ENCODE results near the gene CFAP20DC.
"Not testable (repeated sequence)": the region's sequence is repeated elsewhere in the genome, so short reads cannot be mapped to it uniquely, and the experiment has no call there.

The CFAP20DC gene

DNA sequence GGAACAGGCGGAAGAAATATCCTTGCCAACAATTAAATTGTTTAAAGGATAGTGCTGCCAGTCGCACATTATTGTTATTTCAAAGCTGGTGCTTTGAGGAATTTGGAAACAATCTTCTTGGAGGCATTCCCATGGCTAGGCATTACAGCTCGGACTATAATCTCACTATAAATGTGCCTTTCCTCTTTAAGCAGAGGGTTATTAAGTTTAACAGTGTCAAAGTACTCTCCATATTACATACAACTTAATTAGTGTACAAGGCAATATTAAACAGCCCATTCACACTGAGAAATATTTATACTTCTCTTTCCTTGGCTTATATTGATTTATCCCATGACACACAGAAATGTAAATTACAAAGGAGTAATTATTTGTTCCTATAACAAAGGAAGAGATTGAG lies 329.3 kb downstream of the CFAP20DC start:
- Histone ChIP-seq H3K4me1 (ENCODE audit: control insufficient read depth in 5 of 5, insufficient read depth in 5 of 5, low read length in 5 of 5) (no peaks in the 10 kb centered on the region), H3K27me3 (ENCODE audit: control insufficient read depth in 5 of 5, insufficient read depth in 4 of 5, low read length in 5 of 5) (no peaks in the 10 kb centered on the region), H3K36me3 (ENCODE audit: control insufficient read depth in 5 of 5, insufficient read depth in 5 of 5, low read length in 5 of 5) (no peaks in the 10 kb centered on the region), H3K9ac (ENCODE audit: low read length in 5 of 5) (no peak overlapping the region), H3K9me3 (ENCODE audit: control insufficient read depth in 5 of 5, low read length in 5 of 5) (no peaks in the 10 kb centered on the region), H3K27ac (ENCODE audit: low read depth, low read length) (no peak overlapping the region), H3K4me3 (ENCODE audit: low read depth in 1 of 5, low read length in 5 of 5) (no peak overlapping the region)

GRCh38 chr3:58719684-58720083 lies 330.1 kb downstream of the CFAP20DC start:
- Histone ChIP-seq H3K36me3 (ENCODE audit: control insufficient read depth in 5 of 5, insufficient read depth in 5 of 5, low read length in 5 of 5) (no peaks in the 10 kb centered on the region), H3K27me3 (ENCODE audit: control insufficient read depth in 5 of 5, insufficient read depth in 4 of 5, low read length in 5 of 5) (no peaks in the 10 kb centered on the region), H3K4me3 (ENCODE audit: low read depth in 1 of 5, low read length in 5 of 5) (no peak overlapping the region), H3K4me1 (ENCODE audit: control insufficient read depth in 5 of 5, insufficient read depth in 5 of 5, low read length in 5 of 5) (no peaks in the 10 kb centered on the region), H3K9ac (ENCODE audit: low read length in 5 of 5) (no peak overlapping the region), H3K27ac (ENCODE audit: low read depth, low read length) (no peak overlapping the region), H3K9me3 (ENCODE audit: control insufficient read depth in 5 of 5, low read length in 5 of 5) (no peaks in the 10 kb centered on the region)

- Histone ChIP-seq H3K4me3 (ENCODE audit: low read depth in 1 of 5, low read length in 5 of 5) (no peak overlapping the region), H3K9me3 (ENCODE audit: control insufficient read depth in 5 of 5, low read length in 5 of 5) (peaks cover 0 to 2% (median 0%) of the 10 kb centered on the region in 5 donors), H3K27ac (ENCODE audit: low read depth, low read length) (no peak overlapping the region)
These were observed 336.0 kb downstream of the CFAP20DC start for GRCh38 chr3:58713715-58714401.

DNA sequence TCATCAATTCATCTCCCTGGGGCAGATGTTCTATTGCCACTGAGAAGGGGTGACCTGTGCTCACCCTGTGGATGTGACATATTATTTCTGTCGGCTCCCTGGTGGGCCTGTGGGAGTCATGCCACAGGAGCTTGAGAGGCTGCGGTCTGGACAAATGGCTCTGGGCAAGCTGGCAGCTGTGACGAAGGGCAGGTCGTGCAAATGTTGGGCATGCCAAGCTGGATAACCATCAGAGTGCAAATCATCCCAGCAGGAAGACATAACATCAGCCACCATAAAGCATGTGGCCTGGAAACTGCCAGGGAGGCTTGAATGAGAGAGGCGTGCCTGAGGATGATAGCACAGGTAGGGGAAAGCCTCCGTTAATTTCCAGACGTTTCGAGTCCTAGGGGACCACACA lies 338.0 kb downstream of the CFAP20DC start:
- Histone ChIP-seq H3K4me1 (ENCODE audit: control insufficient read depth in 5 of 5, insufficient read depth in 5 of 5, low read length in 5 of 5) (no peaks in the 10 kb centered on the region), H3K36me3 (ENCODE audit: control insufficient read depth in 5 of 5, insufficient read depth in 5 of 5, low read length in 5 of 5) (no peaks in the 10 kb centered on the region), H3K27me3 (ENCODE audit: control insufficient read depth in 5 of 5, insufficient read depth in 4 of 5, low read length in 5 of 5) (no peaks in the 10 kb centered on the region), H3K4me3 (ENCODE audit: low read depth in 1 of 5, low read length in 5 of 5) (no peak overlapping the region), H3K9me3 (ENCODE audit: control insufficient read depth in 5 of 5, low read length in 5 of 5) (peaks cover 0 to 3% (median 0%) of the 10 kb centered on the region in 5 donors), H3K27ac (ENCODE audit: low read depth, low read length) (no peak overlapping the region), H3K9ac (ENCODE audit: low read length in 5 of 5) (no peak overlapping the region)

More at GRCh38 chr3:58713715-58714401, 336.0 kb downstream of the CFAP20DC start:
- H3K36me3 ChIP-seq (ENCODE audit: control insufficient read depth in 5 of 5, insufficient read depth in 5 of 5, low read length in 5 of 5): no peaks in the 10 kb centered on the region
- no peaks in the 10 kb centered on the region for H3K4me1 ChIP-seq (ENCODE audit: control insufficient read depth in 5 of 5, insufficient read depth in 5 of 5, low read length in 5 of 5)
- H3K27me3 ChIP-seq (ENCODE audit: control insufficient read depth in 5 of 5, insufficient read depth in 4 of 5, low read length in 5 of 5): no peaks in the 10 kb centered on the region
- H3K9ac ChIP-seq (ENCODE audit: low read length in 5 of 5): no peak overlapping the region

GRCh38 chr3:58708983-58709382 lies 340.8 kb downstream of the CFAP20DC start:
- H3K27ac ChIP-seq (ENCODE audit: low read depth, low read length); H3K36me3 ChIP-seq (ENCODE audit: control insufficient read depth in 5 of 5, insufficient read depth in 5 of 5, low read length in 5 of 5); H3K9me3 ChIP-seq (ENCODE audit: control insufficient read depth in 5 of 5, low read length in 5 of 5); H3K4me3 ChIP-seq (ENCODE audit: low read depth in 1 of 5, low read length in 5 of 5); H3K27me3 ChIP-seq (ENCODE audit: control insufficient read depth in 5 of 5, insufficient read depth in 4 of 5, low read length in 5 of 5); H3K4me1 ChIP-seq (ENCODE audit: control insufficient read depth in 5 of 5, insufficient read depth in 5 of 5, low read length in 5 of 5); H3K9ac ChIP-seq (ENCODE audit: low read length in 5 of 5): not testable (repeated sequence)

- H3K36me3 ChIP-seq (ENCODE audit: control insufficient read depth in 5 of 5, insufficient read depth in 5 of 5, low read length in 5 of 5): no peaks in the 10 kb centered on the region
- H3K27me3 ChIP-seq (ENCODE audit: control insufficient read depth in 5 of 5, insufficient read depth in 4 of 5, low read length in 5 of 5): no peaks in the 10 kb centered on the region
- H3K4me3 ChIP-seq (ENCODE audit: low read depth in 1 of 5, low read length in 5 of 5): no peak overlapping the region
- H3K9me3 ChIP-seq (ENCODE audit: control insufficient read depth in 5 of 5, low read length in 5 of 5): peaks cover 0 to 3% (median 0%) of the 10 kb centered on the region in 5 donors
- H3K9ac ChIP-seq (ENCODE audit: low read length in 5 of 5): no peak overlapping the region
- no peak overlapping the region for H3K27ac ChIP-seq (ENCODE audit: low read depth, low read length)
- H3K4me1 ChIP-seq (ENCODE audit: control insufficient read depth in 5 of 5, insufficient read depth in 5 of 5, low read length in 5 of 5): no peaks in the 10 kb centered on the region
These were observed 341.6 kb downstream of the CFAP20DC start for GRCh38 chr3:58708116-58708791.

- no peak overlapping the region for H3K4me3 ChIP-seq (ENCODE audit: low read depth in 1 of 5, low read length in 5 of 5)
- H3K27me3 ChIP-seq (ENCODE audit: control insufficient read depth in 5 of 5, insufficient read depth in 4 of 5, low read length in 5 of 5): no peaks in the 10 kb centered on the region
- peaks cover 0 to 3% (median 0%) of the 10 kb centered on the region in 5 donors for H3K9me3 ChIP-seq (ENCODE audit: control insufficient read depth in 5 of 5, low read length in 5 of 5)
- H3K27ac ChIP-seq (ENCODE audit: low read depth, low read length): no peak overlapping the region
- H3K9ac ChIP-seq (ENCODE audit: low read length in 5 of 5): no peak overlapping the region
- H3K36me3 ChIP-seq (ENCODE audit: control insufficient read depth in 5 of 5, insufficient read depth in 5 of 5, low read length in 5 of 5): no peaks in the 10 kb centered on the region
- no peaks in the 10 kb centered on the region for H3K4me1 ChIP-seq (ENCODE audit: control insufficient read depth in 5 of 5, insufficient read depth in 5 of 5, low read length in 5 of 5)
These were observed 342.4 kb downstream of the CFAP20DC start for GRCh38 chr3:58707390-58707930.

DNA sequence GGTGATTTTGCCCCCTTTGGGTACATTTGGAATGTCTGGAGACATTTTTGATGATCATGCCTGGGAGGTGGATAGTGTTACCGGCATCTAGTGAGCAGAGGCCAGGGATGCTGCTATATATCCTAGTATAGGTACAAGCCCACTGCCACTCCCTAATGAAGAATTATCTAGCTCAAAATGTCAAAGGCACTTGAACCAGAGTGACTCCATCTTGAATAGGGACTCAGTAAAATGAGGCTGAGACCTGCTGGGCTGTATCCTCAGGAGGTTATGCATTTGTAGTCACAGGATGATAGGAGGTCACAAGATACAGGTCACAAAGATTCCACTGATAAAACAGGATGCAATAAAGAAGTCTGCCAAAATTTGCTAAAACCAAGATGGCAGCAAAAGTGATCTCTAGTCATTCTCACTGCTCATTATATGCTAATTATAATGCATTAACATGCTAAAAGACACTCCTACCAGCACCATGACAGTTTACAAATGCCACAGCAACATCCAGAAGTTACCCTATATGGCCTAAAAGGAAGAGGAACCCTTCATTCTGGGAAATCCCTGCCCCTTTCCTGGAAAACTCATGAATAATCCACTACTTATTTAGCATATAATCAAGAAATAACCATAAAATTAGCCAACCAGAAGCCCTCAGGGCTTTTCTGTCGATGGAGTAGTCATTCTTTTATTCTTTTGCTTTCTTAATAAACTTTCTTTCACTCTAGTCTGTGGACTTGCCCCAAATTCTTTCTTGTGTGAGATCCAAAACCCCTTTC lies 343.2 kb downstream of the CFAP20DC start:
- no peak overlapping the region for H3K27ac ChIP-seq (ENCODE audit: low read depth, low read length)
- no peak overlapping the region for H3K9ac ChIP-seq (ENCODE audit: low read length in 5 of 5)
- H3K27me3 ChIP-seq (ENCODE audit: control insufficient read depth in 5 of 5, insufficient read depth in 4 of 5, low read length in 5 of 5): no peaks in the 10 kb centered on the region
- H3K4me3 ChIP-seq (ENCODE audit: low read depth in 1 of 5, low read length in 5 of 5): no peak overlapping the region
- no peaks in the 10 kb centered on the region for H3K36me3 ChIP-seq (ENCODE audit: control insufficient read depth in 5 of 5, insufficient read depth in 5 of 5, low read length in 5 of 5)
- no peaks in the 10 kb centered on the region for H3K4me1 ChIP-seq (ENCODE audit: control insufficient read depth in 5 of 5, insufficient read depth in 5 of 5, low read length in 5 of 5)
- peaks cover 0 to 3% (median 0%) of the 10 kb centered on the region in 5 donors for H3K9me3 ChIP-seq (ENCODE audit: control insufficient read depth in 5 of 5, low read length in 5 of 5)

DNA sequence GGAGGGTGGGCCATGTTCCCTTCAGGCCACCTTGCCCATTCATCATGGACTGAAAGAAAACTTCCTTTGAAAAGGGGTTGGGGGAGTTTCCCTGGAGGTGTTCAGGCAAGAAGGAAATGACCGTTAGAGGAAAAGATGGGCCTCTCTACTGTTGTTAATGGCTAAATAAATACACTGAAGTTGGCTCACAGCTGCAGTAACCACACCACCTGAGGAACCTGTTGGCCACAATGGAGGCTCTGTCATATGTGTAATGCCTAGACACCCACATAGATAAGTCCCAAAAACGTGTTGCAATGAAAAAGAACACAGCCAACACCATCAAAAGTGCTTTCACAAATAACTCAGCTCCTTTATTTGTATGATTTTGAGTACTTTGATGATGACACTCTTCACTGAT lies 345.1 kb downstream of the CFAP20DC start:
- H3K4me3 ChIP-seq (ENCODE audit: low read depth in 1 of 5, low read length in 5 of 5): no peak overlapping the region
- no peaks in the 10 kb centered on the region for H3K4me1 ChIP-seq (ENCODE audit: control insufficient read depth in 5 of 5, insufficient read depth in 5 of 5, low read length in 5 of 5)
- no peaks in the 10 kb centered on the region for H3K36me3 ChIP-seq (ENCODE audit: control insufficient read depth in 5 of 5, insufficient read depth in 5 of 5, low read length in 5 of 5)
- no peaks in the 10 kb centered on the region for H3K27me3 ChIP-seq (ENCODE audit: control insufficient read depth in 5 of 5, insufficient read depth in 4 of 5, low read length in 5 of 5)
- no peak overlapping the region for H3K27ac ChIP-seq (ENCODE audit: low read depth, low read length)
- peaks cover 0 to 3% (median 0%) of the 10 kb centered on the region in 5 donors for H3K9me3 ChIP-seq (ENCODE audit: control insufficient read depth in 5 of 5, low read length in 5 of 5)
- H3K9ac ChIP-seq (ENCODE audit: low read length in 5 of 5): no peak overlapping the region

- not testable (repeated sequence) for H3K27ac ChIP-seq (ENCODE audit: low read depth, low read length); H3K27me3 ChIP-seq (ENCODE audit: control insufficient read depth in 5 of 5, insufficient read depth in 4 of 5, low read length in 5 of 5); H3K4me1 ChIP-seq (ENCODE audit: control insufficient read depth in 5 of 5, insufficient read depth in 5 of 5, low read length in 5 of 5); H3K9me3 ChIP-seq (ENCODE audit: control insufficient read depth in 5 of 5, low read length in 5 of 5); H3K9ac ChIP-seq (ENCODE audit: low read length in 5 of 5); H3K4me3 ChIP-seq (ENCODE audit: low read depth in 1 of 5, low read length in 5 of 5); H3K36me3 ChIP-seq (ENCODE audit: control insufficient read depth in 5 of 5, insufficient read depth in 5 of 5, low read length in 5 of 5)
These were observed 345.5 kb downstream of the CFAP20DC start for GRCh38 chr3:58704304-58704703.

Data from subcutaneous abdominal adipose tissue (tissue), 5 donors.